IMR-90 (cell line): Measurements from ENCODE around the gene PPP1R16B. TPM values are rescaled to one million over a fixed set of nuclear protein-coding genes. Genes with fewer than 3 reads are reported as not detected.

Source experiments
- ATAC-seq: fragments of 200-7000 bp; cut with Tn5 transposase; 2 replicates; pipeline ENCODE4 v1.9.1; 2020; ENCODE audit warnings: low read depth, mild to moderate bottlenecking, moderate library complexity
- BruUV-seq: library from RNA; stranded (reverse); fragments of 400-500 nt; replicated peaks from 2 replicates; lab custom pipeline; 2021; lab: Mats Ljungman, UMichigan
- CTCF ChIA-PET: fragments of 300-600 bp; formaldehyde crosslinking; extraction: SDS; loops from one replicate; lab custom pipeline; 2021; ENCODE audit warnings: antibody characterized with exemption; lab: Yijun Ruan, JAX
- POLR2A ChIA-PET: fragments of 300-600 bp; sonication (Branson Sonifier 250); formaldehyde crosslinking; loops from one replicate; lab custom pipeline; 2022; ENCODE audit warnings: antibody characterized with exemption; ENCODE audit not compliant: unreplicated experiment; lab: Charles Lee
- DNase-seq: peaks from one replicate; pipeline ENCODE4 v3.0.0; 2013
- H2AFZ ChIP-seq: replicated peaks from 2 replicates; pipeline ENCODE3; 2013; ENCODE audit warnings: low read length, mild to moderate bottlenecking; ENCODE audit not compliant: poor library complexity
- H2AK5ac ChIP-seq: 2 replicates; pipeline ENCODE4 v1.6.1; 2013; ENCODE audit warnings: low read depth, low read length, inconsistent platforms
- H2AK9ac ChIP-seq: replicated peaks from 2 replicates; pipeline ENCODE3; 2013; ENCODE audit warnings: mild to moderate bottlenecking, low read depth, low read length, moderate library complexity; ENCODE audit not compliant: poor library complexity
- H2BK120ac ChIP-seq: 2 replicates; pipeline ENCODE4 v1.6.1; 2013; ENCODE audit warnings: low read depth, low read length, inconsistent platforms
- H2BK15ac ChIP-seq: 3 replicates; pipeline ENCODE4 v1.6.1; 2013; ENCODE audit warnings: low read depth, low read length, inconsistent platforms
- H2BK20ac ChIP-seq: 2 replicates; pipeline ENCODE4 v1.6.1; 2013; ENCODE audit warnings: low read depth, mild to moderate bottlenecking, inconsistent platforms, low read length, moderate library complexity
- H2BK5ac ChIP-seq: 2 replicates; pipeline ENCODE4 v1.6.1; 2013; ENCODE audit warnings: mild to moderate bottlenecking, low read depth, low read length, inconsistent platforms; ENCODE audit not compliant: poor library complexity, severe bottlenecking
- H3K14ac ChIP-seq: replicated peaks from 2 replicates; pipeline ENCODE4 v1.6.1; 2013; ENCODE audit warnings: low read depth, low read length, inconsistent platforms
- H3K18ac ChIP-seq: 2 replicates; pipeline ENCODE4 v1.6.1; 2013; ENCODE audit warnings: low read depth, low read length, control low read depth
- H3K23ac ChIP-seq: 2 replicates; pipeline ENCODE4 v1.6.1; 2013; ENCODE audit warnings: low read depth, low read length, inconsistent platforms
- H3K27ac ChIP-seq: 2 replicates; pipeline ENCODE4 v1.5.1; 2013; ENCODE audit warnings: mild to moderate bottlenecking, control low read depth, low read length; ENCODE audit not compliant: insufficient read depth
- H3K27me3 ChIP-seq: 2 replicates; pipeline ENCODE4 v1.6.1; 2013; ENCODE audit warnings: low read length; ENCODE audit not compliant: control insufficient read depth, insufficient read depth
- H3K36me3 ChIP-seq: 2 replicates; pipeline ENCODE4 v1.6.1; 2013; ENCODE audit warnings: low read length, mixed read lengths; ENCODE audit not compliant: control insufficient read depth, insufficient read depth
- H3K4ac ChIP-seq: 2 replicates; pipeline ENCODE4 v1.6.1; 2013; ENCODE audit warnings: low read depth, low read length, inconsistent platforms
- H3K4me1 ChIP-seq: 2 replicates; pipeline ENCODE4 v1.6.1; 2013; ENCODE audit warnings: low read length, mixed read lengths; ENCODE audit not compliant: control insufficient read depth, insufficient read depth
- H3K4me2 ChIP-seq: 2 replicates; pipeline ENCODE4 v1.6.1; 2013; ENCODE audit warnings: low read depth, mild to moderate bottlenecking, control low read depth, low read length, moderate library complexity
- H3K4me3 ChIP-seq: 2 replicates; pipeline ENCODE4 v1.5.1; 2013; ENCODE audit warnings: low read depth, mild to moderate bottlenecking, control low read depth, low read length, moderate library complexity; ENCODE audit not compliant: insufficient read depth
- H3K56ac ChIP-seq: 2 replicates; pipeline ENCODE4 v1.6.1; 2013; ENCODE audit warnings: low read length, inconsistent platforms; ENCODE audit not compliant: insufficient read depth; ENCODE audit errors: extremely low read depth
- H3K79me1 ChIP-seq, 2 experiments: 2 replicates each; pipeline ENCODE4 v1.6.1; 2013; ENCODE audit warnings: low read length in 2 of 2, inconsistent platforms in 1 of 2, low read depth in 1 of 2
- H3K9ac ChIP-seq: 2 replicates; pipeline ENCODE4 v1.6.1; 2013; ENCODE audit warnings: low read depth, low read length, control low read depth
- H3K9me1 ChIP-seq: 2 replicates; pipeline ENCODE4 v1.6.1; 2013; ENCODE audit warnings: low read length, inconsistent platforms; ENCODE audit not compliant: insufficient read depth
- H3K9me3 ChIP-seq: 2 replicates; pipeline ENCODE4 v1.6.1; 2013; ENCODE audit warnings: low read length; ENCODE audit not compliant: control insufficient read depth, insufficient read depth
- H4K20me1 ChIP-seq: 2 replicates; pipeline ENCODE4 v1.6.1; 2013; ENCODE audit warnings: low read length, inconsistent platforms; ENCODE audit not compliant: insufficient read depth
- H4K5ac ChIP-seq: 2 replicates; pipeline ENCODE4 v1.6.1; 2013; ENCODE audit warnings: mild to moderate bottlenecking, low read depth, low read length, control low read depth
- H4K8ac ChIP-seq, 2 experiments: 2 replicates each; pipeline ENCODE4 v1.6.1; 2013; ENCODE audit warnings: low read depth in 2 of 2, low read length in 2 of 2, control low read depth in 1 of 2, inconsistent platforms in 1 of 2
- H4K91ac ChIP-seq: 2 replicates; pipeline ENCODE4 v1.6.1; 2013; ENCODE audit warnings: low read depth, low read length, inconsistent platforms; ENCODE audit not compliant: insufficient read depth
- CEBPB ChIP-seq: IDR thresholded peaks from 2 replicates; pipeline ENCODE4 v1.6.1; 2012; ENCODE audit warnings: low read depth, low read length, improper control_type of control experiment
- CTCF ChIP-seq: conservative IDR thresholded peaks from 2 replicates; pipeline ENCODE4 v1.5.1; 2012; ENCODE audit warnings: mild to moderate bottlenecking, low read depth, low read length, improper control_type of control experiment
- ELK1 ChIP-seq: fragments of 150-350 bp; IDR thresholded peaks from 2 replicates; pipeline ENCODE4 v1.6.1; 2016; ENCODE audit warnings: low read depth, mild to moderate bottlenecking, low read length, moderate library complexity, borderline replicate concordance
- RAD21 ChIP-seq: IDR thresholded peaks from 2 replicates; pipeline ENCODE4 v1.6.1; 2012; ENCODE audit warnings: low read length, improper control_type of control experiment
- RFX5 ChIP-seq: IDR thresholded peaks from 2 replicates; pipeline ENCODE4 v1.8.0; 2012; ENCODE audit warnings: low read depth, mild to moderate bottlenecking, low read length, moderate library complexity
- WGBS, 2 experiments: methylation state at CpG; one replicate each; pipeline versions ENCODE4 v1.1.5 to v1.1.7; 2013; ENCODE audit warnings: missing lambda C conversion rate in 2 of 2; ENCODE audit not compliant: insufficient read length in 1 of 2; ENCODE audit errors: extremely low coverage in 2 of 2; 5-methylcytosine and 5-hydroxymethylcytosine counted together
- dilution Hi-C: fragments of 300-500 bp; cut with HindIII; formaldehyde crosslinking; loops from one replicate; pipeline ENCODE4 v1.14.3; 2018; ENCODE audit warnings: low sequenced_read_pairs; ENCODE audit not compliant: unreplicated experiment
- in situ Hi-C: fragments of 300-500 bp; cut with MboI; formaldehyde crosslinking; loops from 3 replicates; pipeline ENCODE4 v1.14.3; 2019; ENCODE audit warnings: low sequenced_read_pairs, inconsistent platforms, mixed read lengths
- intact Hi-C: fragments of 100-400 bp; cut with micrococcal nuclease; formaldehyde crosslinking; loops from 2 replicates; pipeline ENCODE4 v1.10.0; 2022
- polyA plus RNA-seq, 3 experiments: library from polyadenylated mRNA; depleted of rRNA; stranded (reverse); fragments of >200 nt; gene quantifications; 2 replicates each; pipeline ENCODE4 v1.2.3, GENCODE V29; 2012; ENCODE audit warnings: low replicate concordance in 1 of 3
- total RNA-seq: library from RNA; depleted of rRNA; stranded (reverse); fragments of >200 nt; gene quantifications from 2 replicates; pipeline ENCODE4 v1.2.3, GENCODE V29; 2012

Gene PPP1R16B
- total and polyA plus RNA-seq, 2 of the 4 experiments (the other 2 are of a cell fraction): not detected

- no peak overlapping the region for H2BK5ac ChIP-seq
- in situ Hi-C loops (no loop called here), intact Hi-C loops (no loop called here), dilution Hi-C loops (no loop called here)
- no CpG with 5 or more reads among the region's 3 CpGs for WGBS, 2 experiments
- H3K4me2 ChIP-seq: no peak overlapping the region
- H3K4me3 ChIP-seq: no peak overlapping the region
- H2BK20ac ChIP-seq: no peak overlapping the region
- no peak overlapping the region for H2AK9ac ChIP-seq
- DNase-seq: no peak
- H3K4me1 ChIP-seq: no peaks in the 10 kb centered on the region
- no peak overlapping the region for H3K18ac ChIP-seq
- no peak for ATAC-seq
- ChIA-PET POLR2A (no interaction called here), CTCF (no interaction called here)
- H3K56ac ChIP-seq: no peak overlapping the region
- no peak overlapping the region for H2AFZ ChIP-seq
- H3K9ac ChIP-seq: no peak overlapping the region
- no peak overlapping the region for H3K27ac ChIP-seq
- no peak overlapping the region for H4K5ac ChIP-seq
- no peaks in the 10 kb centered on the region for H3K36me3 ChIP-seq
- no peaks in the 10 kb centered on the region for H3K79me1 ChIP-seq
- peaks cover 18% of the 10 kb centered on the region for H3K27me3 ChIP-seq
- H3K9me1 ChIP-seq: no peaks in the 10 kb centered on the region
- no peak overlapping the region for H2BK120ac ChIP-seq
- H4K20me1 ChIP-seq: no peaks in the 10 kb centered on the region
- TF ChIP-seq ELK1 (no peak), CEBPB (no peak), RAD21 (no peak), RFX5 (no peak), CTCF (no peak)
- H2BK15ac ChIP-seq: no peak overlapping the region
- H3K9me3 ChIP-seq: no peaks in the 10 kb centered on the region
- no peak overlapping the region for H3K14ac ChIP-seq
- H3K4ac ChIP-seq: no peak overlapping the region
- BruUV-seq: no TSS peak
- no peak overlapping the region for H3K23ac ChIP-seq
- no peak overlapping the region for H4K91ac ChIP-seq
- H2AK5ac ChIP-seq: no peak overlapping the region
- H4K8ac ChIP-seq: no peak overlapping the region
These were observed 4.6 kb upstream of the PPP1R16B start for GRCh38 chr20:38800882-38801281.
